Fibroblast of lung (primary cell): ENCODE data around the gene FMN1. TPM values are rescaled to one million over a fixed set of nuclear protein-coding genes. Genes with fewer than 3 reads are reported as not detected.

ENCODE experiments used
- DNase-seq, 2 donors: peaks; one replicate each; pipeline versions ENCODE4 v3.0.0 to v3.0.0-alpha.2; 2010; ENCODE audit warnings: low read depth in 2 of 2
- H2AFZ ChIP-seq: 2 replicates; pipeline ENCODE4 v1.5.1; 2012; ENCODE audit warnings: low read length, control low read depth, inconsistent platforms
- H3K27ac ChIP-seq: 2 replicates; pipeline ENCODE4 v1.5.1; 2011; ENCODE audit warnings: low read length, control low read depth; ENCODE audit not compliant: insufficient read depth
- H3K27me3 ChIP-seq: 2 replicates; pipeline ENCODE4 v1.5.1; 2011; ENCODE audit warnings: mild to moderate bottlenecking, low read length; ENCODE audit not compliant: control insufficient read depth, insufficient read depth
- H3K36me3 ChIP-seq: 2 replicates; pipeline ENCODE4 v1.5.1; 2011; ENCODE audit warnings: low read length; ENCODE audit not compliant: control insufficient read depth, insufficient read depth
- H3K4me1 ChIP-seq: 2 replicates; pipeline ENCODE4 v1.5.1; 2011; ENCODE audit warnings: low read length; ENCODE audit not compliant: control insufficient read depth, insufficient read depth; ENCODE audit errors: extremely low read depth
- H3K4me2 ChIP-seq: 2 replicates; pipeline ENCODE4 v1.5.1; 2011; ENCODE audit warnings: low read length, control low read depth; ENCODE audit not compliant: insufficient read depth; ENCODE audit errors: extremely low read depth
- H3K4me3 ChIP-seq, 4 experiments: fragments of 200-600 bp in 1 of 4; sonication (generic) in 1 of 4; replicated peaks in 1 of 4; 2 replicates each; pipeline ENCODE4 v1.5.1; 2011 to 2016; ENCODE audit warnings: low read length in 4 of 4, low read depth in 3 of 4, mild to moderate bottlenecking in 3 of 4, control low read depth in 2 of 4, inconsistent platforms in 1 of 4, mixed read lengths in 1 of 4; ENCODE audit not compliant: insufficient read depth in 1 of 4; ENCODE audit errors: control extremely low read depth in 1 of 4
- H3K79me2 ChIP-seq: 2 replicates; pipeline ENCODE4 v1.5.1; 2012; ENCODE audit warnings: mild to moderate bottlenecking, low read length, inconsistent platforms; ENCODE audit not compliant: control insufficient read depth, insufficient read depth
- H3K9ac ChIP-seq: 2 replicates; pipeline ENCODE4 v1.5.1; 2011; ENCODE audit warnings: mild to moderate bottlenecking, low read length, control low read depth; ENCODE audit not compliant: insufficient read depth
- H3K9me3 ChIP-seq: 2 replicates; pipeline ENCODE4 v1.5.1; 2012; ENCODE audit warnings: low read depth, low read length; ENCODE audit not compliant: control insufficient read depth, insufficient read depth
- H4K20me1 ChIP-seq: 2 replicates; pipeline ENCODE4 v1.5.1; 2011; ENCODE audit warnings: low read length; ENCODE audit not compliant: control insufficient read depth, insufficient read depth; ENCODE audit errors: extremely low read depth
- CTCF ChIP-seq, 2 donors: IDR thresholded peaks in 1 of 2; conservative IDR thresholded peaks in 1 of 2; 1 replicate in 1 of 2; 2 replicates in 1 of 2; pipeline ENCODE4 v1.5.1; 2011 to 2012; ENCODE audit warnings: low read length in 2 of 2, control low read depth in 1 of 2, inconsistent platforms in 1 of 2, low read depth in 1 of 2, mild to moderate bottlenecking in 1 of 2
- EZH2 ChIP-seq: IDR thresholded peaks from 2 replicates; pipeline ENCODE4 v1.5.1; 2012; ENCODE audit warnings: low read length, control low read depth, mild to moderate bottlenecking; ENCODE audit errors: missing control alignments
- polyA plus RNA-seq, 2 donors: library from polyadenylated mRNA; depleted of rRNA in 1 of 2; stranded (reverse) in 1 of 2; unstranded in 1 of 2; fragments of >200 nt; gene quantifications; 2 replicates each; pipeline ENCODE4 v1.2.1, GENCODE V29; 2011 to 2012; ENCODE audit warnings: missing spikeins in 1 of 2
- total RNA-seq: library from RNA; depleted of rRNA; stranded (reverse); fragments of >200 nt; gene quantifications from 2 replicates; pipeline ENCODE4 v1.2.1, GENCODE V29; 2014

Gene FMN1
- total and polyA plus RNA-seq, 2 donors (not counting 1 experiment from before 2014, with no cell fraction given) = 7.5 to 43.8 TPM

DNA sequence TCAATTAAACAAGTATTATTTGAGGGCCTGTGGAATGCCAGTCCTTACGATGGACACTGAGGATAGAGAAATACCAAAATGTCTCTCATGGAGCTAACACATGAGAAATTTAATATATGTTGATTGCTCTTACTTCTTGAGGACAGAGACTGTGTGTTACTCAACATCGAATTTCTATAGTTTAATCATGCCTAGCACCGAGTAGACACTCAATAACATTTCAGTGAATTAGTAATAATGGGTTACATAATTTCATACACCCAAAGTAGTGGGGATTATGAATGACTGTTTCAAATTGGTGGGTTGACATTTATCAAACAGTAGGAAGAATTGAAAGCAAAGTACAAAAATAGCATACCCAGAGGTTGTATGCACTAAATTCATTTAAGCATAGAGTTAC lies 11.2 kb downstream of the FMN1 start:
- Histone ChIP-seq H3K36me3 (no peaks in the 10 kb centered on the region), H3K9me3 (no peaks in the 10 kb centered on the region), H2AFZ (no peak overlapping the region), H3K27ac (no peak overlapping the region), H3K27me3 (no peaks in the 10 kb centered on the region), H3K79me2 (no peaks in the 10 kb centered on the region), H3K4me2 (no peak overlapping the region), H3K4me1 (no peaks in the 10 kb centered on the region), H4K20me1 (no peaks in the 10 kb centered on the region), H3K9ac (no peak overlapping the region), H3K4me3 (no peak overlapping the region)
- no peak for TF ChIP-seq CTCF (conservative IDR thresholded peaks at IDR 0.05 in 1 of 2, IDR thresholded peaks at IDR 0.05 in 1 of 2; ENCODE audit: low read depth in 1 of 2, low read length in 2 of 2)
- no peak for TF ChIP-seq EZH2
- DNase-seq = no peak

GRCh38 chr15:33182926-33183325 lies 11.6 kb downstream of the FMN1 start:
- Histone ChIP-seq H3K4me3 (no peak overlapping the region), H3K4me2 (no peak overlapping the region), H4K20me1 (no peaks in the 10 kb centered on the region), H3K79me2 (no peaks in the 10 kb centered on the region), H3K9ac (no peak overlapping the region), H3K27ac (no peak overlapping the region), H3K36me3 (no peaks in the 10 kb centered on the region), H2AFZ (no peak overlapping the region), H3K27me3 (no peaks in the 10 kb centered on the region), H3K4me1 (no peaks in the 10 kb centered on the region), H3K9me3 (no peaks in the 10 kb centered on the region)
- no peak for DNase-seq
- TF ChIP-seq CTCF (conservative IDR thresholded peaks at IDR 0.05 in 1 of 2, IDR thresholded peaks at IDR 0.05 in 1 of 2; ENCODE audit: low read depth in 1 of 2, low read length in 2 of 2) = no peak
- no peak for TF ChIP-seq EZH2

DNA sequence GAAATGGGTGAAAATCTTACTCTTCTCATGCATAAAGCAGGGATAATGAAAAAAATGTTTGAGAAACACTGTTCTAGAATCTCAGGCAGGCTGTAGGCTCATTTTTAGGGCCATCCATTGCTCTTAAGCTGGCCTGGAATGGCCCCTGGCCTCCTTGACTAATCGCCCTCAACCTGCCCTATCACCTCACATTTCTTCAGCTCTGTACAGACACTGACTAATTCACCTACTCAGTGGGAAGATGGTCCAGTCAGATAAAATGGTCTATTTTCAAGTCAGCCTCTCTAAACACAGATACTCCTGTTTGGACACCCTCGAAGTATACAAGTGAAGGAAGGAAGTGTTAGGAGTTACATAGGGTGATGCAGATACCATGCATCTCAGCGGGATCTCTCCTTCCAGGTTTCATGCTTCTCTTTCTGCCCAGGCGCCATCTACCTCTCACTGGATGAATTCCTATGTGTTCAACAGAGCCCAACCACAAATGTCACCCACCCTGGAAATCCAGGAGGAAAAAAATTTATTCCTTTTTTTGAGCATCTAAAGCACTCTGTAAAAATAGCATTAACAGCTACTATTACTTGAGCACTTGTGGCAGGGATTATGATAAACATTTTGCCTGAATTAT lies 12.1 kb downstream of the FMN1 start:
- Histone ChIP-seq H3K36me3 (no peaks in the 10 kb centered on the region), H3K4me1 (no peaks in the 10 kb centered on the region), H3K9me3 (no peaks in the 10 kb centered on the region), H4K20me1 (no peaks in the 10 kb centered on the region), H3K27ac (no peak overlapping the region), H3K9ac (no peak overlapping the region), H3K27me3 (no peaks in the 10 kb centered on the region), H3K79me2 (no peaks in the 10 kb centered on the region), H2AFZ (no peak overlapping the region), H3K4me3 (no peak overlapping the region), H3K4me2 (no peak overlapping the region)
- no peak for DNase-seq
- TF ChIP-seq CTCF (conservative IDR thresholded peaks at IDR 0.05 in 1 of 2, IDR thresholded peaks at IDR 0.05 in 1 of 2; ENCODE audit: low read depth in 1 of 2, low read length in 2 of 2) (no peak), EZH2 (no peak)
